ENCODE measurements around the gene TTC9B.

- TF ChIP-seq ZNF20 (CRISPR knock-in tag; IDR thresholded peaks at IDR 0.05): no peak
- TF ChIP-seq THYN1 (CRISPR knock-in tag; IDR thresholded peaks at IDR 0.05; ENCODE audit: borderline replicate concordance, low read depth): no peak
- TF ChIP-seq REST (IDR thresholded peaks at IDR 0.05; ENCODE audit: borderline replicate concordance in 1 of 2, low read depth in 1 of 2, low read length in 2 of 2): no peak
- TF ChIP-seq TBP (CRISPR knock-in tag; IDR thresholded peaks at IDR 0.05): no peak
- TF ChIP-seq ZBTB10 (CRISPR knock-in tag; IDR thresholded peaks at IDR 0.05; ENCODE audit: borderline replicate concordance): no peak
- TF ChIP-seq CHD2 (IDR thresholded peaks at IDR 0.05; ENCODE audit: low read depth, low read length): no peak
- TF ChIP-seq CTCF (CRISPR knock-in tag; IDR thresholded peaks at IDR 0.05): no peak
- TF ChIP-seq MED13 (CRISPR knock-in tag; IDR thresholded peaks at IDR 0.05): no peak
- no peak for TF ChIP-seq RAD21 (CRISPR knock-in tag; IDR thresholded peaks at IDR 0.05)
These were observed 24.7 kb downstream of the TTC9B start for GRCh38 chr19:40193587-40193849.
